HepG2 (cell line): ENCODE measurements around the gene INAFM1. TPM values are rescaled to one million over a fixed set of nuclear protein-coding genes. Genes with fewer than 3 reads are reported as not detected.

Experiments
- ARNT ChIP-seq: fragments of 450-650 bp; IDR thresholded peaks from 2 replicates; pipeline ENCODE4 v1.6.1; 2017
- BATF2 ChIP-seq: sonication (generic); formaldehyde crosslinking; IDR thresholded peaks from 2 replicates; pipeline ENCODE4 v1.8.0; 2022; ENCODE audit warnings: mild to moderate bottlenecking, missing genetic modification reagents, moderate library complexity
- ELF1 ChIP-seq: sonication (generic); formaldehyde crosslinking; IDR thresholded peaks from 2 replicates; pipeline ENCODE4 v1.4.0; 2020; ENCODE audit warnings: missing genetic modification reagents
- GTF2F1 ChIP-seq: fragments of 150-350 bp; IDR thresholded peaks from 2 replicates; pipeline ENCODE4 v1.6.1; 2014; ENCODE audit warnings: low read length
- KAT2B ChIP-seq: fragments of 150-350 bp; IDR thresholded peaks from 2 replicates; pipeline ENCODE4 v1.6.1; 2014; ENCODE audit warnings: low read depth, low read length, borderline replicate concordance
- KDM5A ChIP-seq: fragments of 200-600 bp; sonication (generic); IDR thresholded peaks from 2 replicates; pipeline ENCODE4 v1.7.0; 2018; ENCODE audit warnings: antibody characterized with exemption, mild to moderate bottlenecking, low read length, borderline replicate concordance
- MIXL1 ChIP-seq: IDR thresholded peaks from 2 replicates; pipeline ENCODE4 v1.6.1; 2016
- NFYC ChIP-seq: IDR thresholded peaks from 2 replicates; pipeline ENCODE4 v1.6.1; 2016; ENCODE audit warnings: missing genetic modification reagents, missing compliant biosample characterization
- PCBP1 ChIP-seq: fragments of 200-400 bp; formaldehyde crosslinking; IDR thresholded peaks from 2 replicates; pipeline ENCODE4 v1.6.1; 2017; ENCODE audit warnings: mild to moderate bottlenecking, low read depth, low read length, borderline replicate concordance
- POGK ChIP-seq: sonication (generic); formaldehyde crosslinking; conservative IDR thresholded peaks from 2 replicates; pipeline ENCODE4 v1.8.0; 2022; ENCODE audit warnings: mild to moderate bottlenecking, moderate library complexity, missing genetic modification reagents
- RORA ChIP-seq: sonication (generic); formaldehyde crosslinking; IDR thresholded peaks from 2 replicates; pipeline ENCODE4 v1.5.0; 2020; ENCODE audit warnings: mild to moderate bottlenecking, missing genetic modification reagents, moderate library complexity
- RXRB ChIP-seq: IDR thresholded peaks from 2 replicates; pipeline ENCODE4 v1.6.1; 2016; ENCODE audit warnings: borderline replicate concordance, missing genetic modification reagents, missing compliant biosample characterization
- SRSF1 ChIP-seq: fragments of 200-400 bp; formaldehyde crosslinking; optimal IDR thresholded peaks from 2 replicates; pipeline ENCODE3; 2017; ENCODE audit warnings: mild to moderate bottlenecking, low read depth, low read length, moderate library complexity
- ZBED4 ChIP-seq: sonication (generic); formaldehyde crosslinking; IDR thresholded peaks from 2 replicates; pipeline ENCODE4 v1.4.0; 2020; ENCODE audit warnings: missing genetic modification reagents, borderline replicate concordance
- ZFP91 ChIP-seq: sonication (generic); formaldehyde crosslinking; IDR thresholded peaks from 2 replicates; pipeline ENCODE4 v1.9.0; 2022; ENCODE audit warnings: missing genetic modification reagents, mild to moderate bottlenecking, borderline replicate concordance
- ZNF225 ChIP-seq: sonication (generic); formaldehyde crosslinking; IDR thresholded peaks from 2 replicates; pipeline ENCODE4 v1.4.0; 2020; ENCODE audit warnings: mild to moderate bottlenecking, missing genetic modification reagents
- ZNF460 ChIP-seq: sonication (generic); formaldehyde crosslinking; IDR thresholded peaks from 2 replicates; pipeline ENCODE4 v1.5.1; 2020; ENCODE audit warnings: missing genetic modification reagents, mild to moderate bottlenecking, borderline replicate concordance
- ZNF468 ChIP-seq: sonication (generic); formaldehyde crosslinking; IDR thresholded peaks from 2 replicates; pipeline ENCODE4 v1.8.0; 2022; ENCODE audit warnings: mild to moderate bottlenecking, moderate library complexity, missing genetic modification reagents
- ZNF512 ChIP-seq: sonication (generic); formaldehyde crosslinking; IDR thresholded peaks from 2 replicates; pipeline ENCODE4 v1.4.0; 2020; ENCODE audit warnings: mild to moderate bottlenecking, missing genetic modification reagents
- ZNF563 ChIP-seq: sonication (generic); formaldehyde crosslinking; IDR thresholded peaks from 2 replicates; pipeline ENCODE4 v1.8.0; 2022; ENCODE audit warnings: mild to moderate bottlenecking, moderate library complexity, missing genetic modification reagents
- ZNF607 ChIP-seq: sonication (generic); formaldehyde crosslinking; IDR thresholded peaks from 2 replicates; pipeline ENCODE4 v1.5.1; 2020; ENCODE audit warnings: missing genetic modification reagents, mild to moderate bottlenecking, borderline replicate concordance
- polyA plus RNA-seq, 8 experiments: library from polyadenylated mRNA; depleted of rRNA in 3 of 8; stranded (reverse) in 7 of 8; unstranded in 1 of 8; fragments of >200 nt; fragmentation: Illumina TruSeq in 4 of 8; extraction: Trizol in 4 of 8; gene quantifications; 2 replicates each; pipeline versions ENCODE4 v1.2.1 to v1.2.3, GENCODE V29; 2011 to 2016; ENCODE audit warnings: low read depth in 4 of 8, missing spikeins in 1 of 8, mixed read lengths in 1 of 8; ENCODE audit not compliant: insufficient read depth in 1 of 8
- total RNA-seq, 5 experiments: library from RNA; depleted of rRNA; stranded (reverse); fragments of >200 nt; fragmentation: Illumina TruSeq; extraction: Trizol; gene quantifications; 2 replicates each; pipeline ENCODE4 v1.2.3, GENCODE V29; 2016; ENCODE audit warnings: low read depth in 1 of 5

INAFM1 gene
- total and polyA plus RNA-seq, 2 of the 13 experiments (the other 11 are each of a cell fraction or from before 2014, with no cell fraction given): 0.88 to 1.9 TPM

- TF ChIP-seq POGK (CRISPR knock-in tag) (no peak), RORA (no peak), KAT2B (no peak), ELF1 (CRISPR knock-in tag) (no peak), ZNF563 (CRISPR knock-in tag) (no peak), MIXL1 (CRISPR knock-in tag) (peak; percentile 44; the same call in 1 of the 2 replicates), ARNT (no peak), ZNF512 (CRISPR knock-in tag) (no peak), RXRB (CRISPR knock-in tag) (no peak), GTF2F1 (no peak), SRSF1 (no peak), ZNF225 (CRISPR knock-in tag) (no peak), ZNF607 (no peak), ZNF468 (CRISPR knock-in tag) (no peak), ZBED4 (peak; percentile 25; the same call in 1 of the 2 replicates), ZNF460 (CRISPR knock-in tag) (no peak), ZFP91 (CRISPR knock-in tag) (no peak), BATF2 (CRISPR knock-in tag) (no peak), PCBP1 (no peak), KDM5A (no peak), NFYC (CRISPR knock-in tag) (no peak)
Observed at GRCh38 chr19:47228168-47228936, 46.3 kb upstream of the INAFM1 start (continued).
